ENCODE results near the gene DHRSX.

GRCh38 chrX:2342874-2343273 is 157.9 kb downstream of the DHRSX start:
- TF ChIP-seq HCFC1 (IDR thresholded peaks at IDR 0.05; ENCODE audit: low read length) (no peak), EGR1 (IDR thresholded peaks at IDR 0.05; ENCODE audit: borderline replicate concordance in 1 of 2, low read depth in 2 of 2, low read length in 2 of 2) (no peak), TAF1 (IDR thresholded peaks at IDR 0.05; ENCODE audit: borderline replicate concordance, low read depth, low read length) (no peak), NKRF (conservative IDR thresholded peaks at IDR 0.05) (no peak), STAT1 (conservative IDR thresholded peaks at IDR 0.05) (no peak), EZH2 (IDR thresholded peaks at IDR 0.05; ENCODE audit: borderline replicate concordance, control insufficient read depth, low read depth, low read length) (no peak), POLR2A (IDR thresholded peaks at IDR 0.05; ENCODE audit: low read depth, low read length) (no peak)
